Measurements from ENCODE around the gene PNPLA7. TPM values are rescaled to one million over a fixed set of nuclear protein-coding genes. Genes with fewer than 3 reads are reported as not detected.

Gene PNPLA7
- total RNA-seq, 1 donor: 2.3 TPM

GRCh38 chr9:137445930-137446431 is 104.2 kb downstream of the PNPLA7 start:
- no peaks in the 10 kb centered on the region for H3K9me3 ChIP-seq (ENCODE audit: low read depth, low read length)
- H3K4me1 ChIP-seq (ENCODE audit: insufficient read depth, low read length): peaks cover 33% of the 10 kb centered on the region
- H3K27me3 ChIP-seq (ENCODE audit: insufficient read depth, low read length): peaks cover 6% of the 10 kb centered on the region
- no peak overlapping the region for H3K4me3 ChIP-seq (ENCODE audit: low read length)

DNA sequence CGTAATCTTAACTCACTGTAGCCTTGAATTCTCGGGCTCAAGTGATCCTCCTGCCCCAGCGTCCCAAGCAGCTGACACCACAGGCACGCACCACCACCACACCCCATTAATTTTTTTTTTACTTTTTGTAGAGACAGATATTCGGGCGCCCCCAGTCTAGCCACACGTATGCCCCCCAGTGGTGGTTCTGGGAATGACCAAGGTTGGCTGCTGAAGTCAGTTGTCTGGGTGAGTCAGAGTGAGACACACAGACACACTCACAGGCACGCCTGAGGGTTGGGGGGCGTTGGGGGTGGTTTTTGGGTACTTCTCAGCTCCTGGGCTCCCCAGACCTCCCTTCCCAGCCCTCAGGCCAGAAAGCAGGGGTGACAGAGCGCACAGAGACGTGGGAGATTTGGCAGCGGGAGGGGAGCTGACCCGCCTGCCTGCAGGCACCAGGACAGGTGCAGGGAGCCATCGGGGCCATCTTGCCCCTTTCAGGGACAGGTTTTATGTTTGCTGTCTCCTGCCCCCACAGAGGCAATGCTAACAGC is 104.9 kb downstream of the PNPLA7 start:
- Histone ChIP-seq H3K27me3 (ENCODE audit: insufficient read depth, low read length) (peaks cover 6% of the 10 kb centered on the region), H3K4me1 (ENCODE audit: insufficient read depth, low read length) (peaks cover 33% of the 10 kb centered on the region), H3K9me3 (ENCODE audit: low read depth, low read length) (no peaks in the 10 kb centered on the region), H3K4me3 (ENCODE audit: low read length) (no peak overlapping the region)

DNA sequence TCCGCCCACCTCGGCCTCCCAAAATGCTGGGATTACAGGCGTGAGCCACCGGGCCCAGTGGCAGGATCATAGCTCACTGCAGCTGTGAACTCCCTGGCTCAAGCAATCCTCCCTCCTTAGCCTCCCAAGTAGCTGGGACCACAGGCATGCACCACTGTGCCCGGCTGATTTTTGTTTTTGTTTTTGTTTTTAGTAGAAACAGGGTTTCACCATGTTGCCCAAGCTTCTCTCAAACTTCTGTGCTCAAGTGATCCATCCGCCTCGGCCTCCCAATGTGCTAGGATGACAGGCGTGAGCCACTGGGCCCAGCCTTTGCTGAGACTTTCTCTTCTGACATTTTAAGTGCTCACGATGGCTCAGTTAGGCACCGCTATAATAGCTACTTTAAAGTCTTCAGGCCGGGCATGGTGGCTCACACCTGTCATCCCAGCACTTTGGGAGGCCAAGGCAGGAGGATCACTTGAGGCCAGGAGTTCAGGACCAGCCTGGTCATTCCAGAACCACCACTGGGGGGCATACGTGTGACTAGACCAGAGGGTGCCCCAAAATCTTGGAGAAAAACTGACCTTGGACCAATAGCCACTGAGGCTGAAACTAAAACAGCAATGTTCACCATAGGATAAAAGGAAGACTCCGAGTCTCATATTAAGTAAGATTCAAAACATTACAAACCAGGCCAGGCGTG is 106.0 kb downstream of the PNPLA7 start:
- Histone ChIP-seq H3K4me3 (ENCODE audit: low read length) (no peak overlapping the region), H3K9me3 (ENCODE audit: low read depth, low read length) (no peaks in the 10 kb centered on the region), H3K4me1 (ENCODE audit: insufficient read depth, low read length) (peaks cover 27% of the 10 kb centered on the region), H3K27me3 (ENCODE audit: insufficient read depth, low read length) (peaks cover 6% of the 10 kb centered on the region)

DNA sequence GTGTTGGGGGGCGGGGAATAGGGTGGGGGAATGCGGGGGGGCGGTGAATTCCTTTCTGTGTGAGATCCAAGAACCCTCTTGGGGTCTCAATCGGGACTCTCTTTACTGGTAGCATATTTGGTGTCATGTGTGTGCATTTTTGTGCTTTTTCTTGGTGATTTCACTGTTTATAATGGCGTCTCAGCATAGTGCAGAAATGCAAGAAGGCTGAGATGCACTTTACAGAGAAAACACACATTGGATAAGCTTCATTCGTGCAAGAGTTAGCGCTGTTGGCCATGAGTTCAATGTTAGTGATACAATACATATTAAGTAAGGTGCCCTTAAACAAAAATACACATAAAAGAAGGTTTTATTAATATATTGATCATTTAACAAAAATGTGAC is 108.3 kb downstream of the PNPLA7 start:
- H3K27me3 ChIP-seq (ENCODE audit: insufficient read depth, low read length): peaks cover 6% of the 10 kb centered on the region
- peaks cover 22% of the 10 kb centered on the region for H3K4me1 ChIP-seq (ENCODE audit: insufficient read depth, low read length)
- H3K9me3 ChIP-seq (ENCODE audit: low read depth, low read length): no peaks in the 10 kb centered on the region
- no peak overlapping the region for H3K4me3 ChIP-seq (ENCODE audit: low read length)

DNA sequence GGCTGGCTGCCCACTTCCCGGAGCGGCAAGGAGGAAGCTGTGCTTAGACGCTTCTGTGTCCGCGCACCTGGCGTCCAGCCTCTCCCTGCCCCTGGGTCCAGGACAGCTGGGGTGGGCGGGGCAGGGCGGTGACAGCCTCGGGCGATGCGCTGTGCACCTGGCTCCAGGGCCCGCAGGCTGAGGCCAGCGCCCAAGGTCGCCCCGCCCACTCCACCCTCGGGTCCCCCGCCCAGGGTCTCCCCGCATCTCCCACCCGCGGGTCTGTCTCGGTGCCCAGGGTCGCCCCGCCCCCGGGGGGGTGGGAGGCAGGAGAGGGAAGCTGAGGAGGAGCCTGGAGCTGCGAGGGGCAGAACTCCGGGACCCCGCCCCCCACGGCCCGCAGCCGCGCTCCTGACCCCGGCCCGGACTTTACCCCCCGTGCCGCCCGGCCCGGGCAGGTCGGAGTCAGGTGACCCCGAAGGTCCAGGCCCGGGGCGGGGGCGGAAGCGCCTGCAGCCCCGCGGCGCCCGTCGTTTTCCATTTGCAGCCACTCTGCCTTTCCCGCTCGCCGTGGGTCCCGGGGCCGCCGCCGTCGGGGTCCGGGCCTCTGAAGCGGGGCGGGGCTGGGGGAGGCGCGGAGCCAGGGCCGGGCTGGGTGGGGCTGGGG is 108.8 kb downstream of the PNPLA7 start, which contains the start of gene ENTPD8:
Gene ENTPD8, minus strand, starts transcription at position 69 of the 646 bp plus-strand sequence. CDS start 3,072 bp downstream, outside the sequence.
- Histone ChIP-seq H3K4me1 (ENCODE audit: insufficient read depth, low read length) (peaks cover 17% of the 10 kb centered on the region), H3K9me3 (ENCODE audit: low read depth, low read length) (no peaks in the 10 kb centered on the region), H3K4me3 (ENCODE audit: low read length) (no peak within 1 kb of the TSS), H3K27me3 (ENCODE audit: insufficient read depth, low read length) (peaks cover 6% of the 10 kb centered on the region)

- H3K27me3 ChIP-seq (ENCODE audit: insufficient read depth, low read length): peaks cover 6% of the 10 kb centered on the region
- no peak overlapping the region for H3K4me3 ChIP-seq (ENCODE audit: low read length)
- no peaks in the 10 kb centered on the region for H3K9me3 ChIP-seq (ENCODE audit: low read depth, low read length)
- no peaks in the 10 kb centered on the region for H3K4me1 ChIP-seq (ENCODE audit: insufficient read depth, low read length)
Measured at GRCh38 chr9:137439158-137439714, 111.0 kb downstream of the PNPLA7 start.

DNA sequence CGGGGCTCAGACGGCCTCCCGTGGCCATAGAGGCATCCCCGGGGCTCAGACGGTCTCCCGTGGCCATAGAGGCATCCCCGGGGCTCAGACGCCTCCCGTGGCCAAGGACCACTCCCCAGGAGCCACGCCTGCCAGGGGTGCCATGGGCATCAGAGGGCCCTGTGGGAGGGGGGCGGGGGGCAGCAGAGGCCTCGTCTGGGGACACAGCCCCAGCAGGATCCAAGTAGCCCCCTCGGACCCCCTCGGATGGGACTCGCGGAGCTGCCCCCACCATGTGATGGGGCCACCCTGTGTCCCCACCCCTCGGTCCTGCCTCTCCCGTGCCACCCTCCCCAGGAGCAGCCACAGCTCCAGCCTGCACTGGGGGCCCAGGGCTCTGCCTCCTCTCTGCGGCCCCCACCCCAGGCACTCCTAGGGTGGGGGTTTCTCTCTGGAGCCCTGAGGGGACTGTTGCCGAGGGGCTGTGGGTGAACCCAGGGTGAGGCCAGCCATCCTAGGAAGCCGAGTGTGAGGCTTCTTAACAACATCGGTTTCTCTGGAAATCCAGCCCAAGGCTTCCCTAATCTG is 111.5 kb downstream of the PNPLA7 start:
- Histone ChIP-seq H3K4me3 (ENCODE audit: low read length) (no peak overlapping the region), H3K4me1 (ENCODE audit: insufficient read depth, low read length) (no peaks in the 10 kb centered on the region), H3K27me3 (ENCODE audit: insufficient read depth, low read length) (peaks cover 6% of the 10 kb centered on the region), H3K9me3 (ENCODE audit: low read depth, low read length) (no peaks in the 10 kb centered on the region)

DNA sequence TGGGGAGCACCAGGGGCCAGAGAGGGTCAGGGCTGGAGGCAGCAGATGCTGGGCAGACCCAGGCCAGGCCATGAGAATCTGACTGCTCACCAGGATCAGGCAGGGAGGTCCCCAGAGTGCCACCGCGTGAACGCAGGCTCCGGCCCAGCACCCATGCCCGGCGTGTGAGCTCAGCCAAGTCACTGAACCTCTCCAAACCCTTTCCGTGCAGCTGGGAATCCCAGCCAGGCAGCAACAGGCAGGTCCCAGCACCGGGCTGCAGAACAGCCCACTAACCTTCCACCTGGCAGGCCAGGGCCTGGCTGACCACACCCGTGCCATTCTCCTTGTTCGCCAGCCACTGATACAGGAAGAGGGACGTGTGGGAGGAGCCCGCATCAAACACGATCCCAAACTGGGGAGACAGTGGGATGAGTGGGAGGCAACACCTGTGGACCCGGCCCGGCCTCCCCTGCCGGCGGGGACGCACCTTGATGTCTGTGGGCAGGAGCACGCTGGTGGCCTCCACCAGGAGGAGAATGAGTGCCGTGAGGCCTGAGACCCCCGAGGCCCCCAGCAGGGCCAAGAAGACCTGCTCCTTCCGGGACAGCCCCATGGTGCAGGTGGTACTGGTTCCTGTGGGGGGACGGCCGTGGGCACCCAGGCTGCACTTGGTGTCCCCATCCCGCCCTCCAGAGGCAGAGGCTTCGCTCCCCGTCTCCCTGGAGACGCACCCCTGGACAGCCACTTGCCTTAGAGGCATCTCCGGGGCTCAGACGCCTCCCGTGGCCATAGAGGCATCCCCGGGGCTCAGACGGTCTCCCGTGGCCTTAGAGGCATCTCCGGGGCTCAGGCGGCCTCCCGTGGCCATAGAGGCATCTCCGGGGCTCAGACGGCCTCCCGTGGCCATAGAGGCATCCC is 112.3 kb downstream of the PNPLA7 start:
- peaks cover 6% of the 10 kb centered on the region for H3K27me3 ChIP-seq (ENCODE audit: insufficient read depth, low read length)
- no peaks in the 10 kb centered on the region for H3K4me1 ChIP-seq (ENCODE audit: insufficient read depth, low read length)
- no peaks in the 10 kb centered on the region for H3K9me3 ChIP-seq (ENCODE audit: low read depth, low read length)
- H3K4me3 ChIP-seq (ENCODE audit: low read length): no peak overlapping the region

GRCh38 chr9:137436761-137437600 is 113.2 kb downstream of the PNPLA7 start:
- Histone ChIP-seq H3K27me3 (ENCODE audit: insufficient read depth, low read length) (peaks cover 1% of the 10 kb centered on the region), H3K4me1 (ENCODE audit: insufficient read depth, low read length) (no peaks in the 10 kb centered on the region), H3K4me3 (ENCODE audit: low read length) (no peak overlapping the region), H3K9me3 (ENCODE audit: low read depth, low read length) (no peaks in the 10 kb centered on the region)

- Histone ChIP-seq H3K27me3 (ENCODE audit: insufficient read depth, low read length) (no peaks in the 10 kb centered on the region), H3K9me3 (ENCODE audit: low read depth, low read length) (no peaks in the 10 kb centered on the region), H3K4me3 (ENCODE audit: low read length) (no peak overlapping the region), H3K4me1 (ENCODE audit: insufficient read depth, low read length) (no peaks in the 10 kb centered on the region)
Measured at GRCh38 chr9:137435980-137436760, 114.0 kb downstream of the PNPLA7 start.

GRCh38 chr9:137435381-137435891 is 114.8 kb downstream of the PNPLA7 start:
- Histone ChIP-seq H3K4me1 (ENCODE audit: insufficient read depth, low read length) (no peaks in the 10 kb centered on the region), H3K9me3 (ENCODE audit: low read depth, low read length) (no peaks in the 10 kb centered on the region), H3K4me3 (ENCODE audit: low read length) (no peak overlapping the region), H3K27me3 (ENCODE audit: insufficient read depth, low read length) (no peaks in the 10 kb centered on the region)

GRCh38 chr9:137434498-137435380 is 115.5 kb downstream of the PNPLA7 start:
- Histone ChIP-seq H3K4me3 (ENCODE audit: low read length) (no peak overlapping the region), H3K4me1 (ENCODE audit: insufficient read depth, low read length) (no peaks in the 10 kb centered on the region), H3K9me3 (ENCODE audit: low read depth, low read length) (no peaks in the 10 kb centered on the region), H3K27me3 (ENCODE audit: insufficient read depth, low read length) (no peaks in the 10 kb centered on the region)

Data from mononuclear cell (primary cell).